ENCODE measurements around the gene PRX. TPM values are rescaled to one million over a fixed set of nuclear protein-coding genes. Genes with fewer than 3 reads are reported as not detected.
"Not testable (repeated sequence)": the region's sequence is repeated elsewhere in the genome, so short reads cannot be mapped to it uniquely, and the experiment has no call there.

Gene PRX
- total RNA-seq, 6 experiments from 2014 or later: 0.37 to 0.99 (median 0.60) TPM

DNA sequence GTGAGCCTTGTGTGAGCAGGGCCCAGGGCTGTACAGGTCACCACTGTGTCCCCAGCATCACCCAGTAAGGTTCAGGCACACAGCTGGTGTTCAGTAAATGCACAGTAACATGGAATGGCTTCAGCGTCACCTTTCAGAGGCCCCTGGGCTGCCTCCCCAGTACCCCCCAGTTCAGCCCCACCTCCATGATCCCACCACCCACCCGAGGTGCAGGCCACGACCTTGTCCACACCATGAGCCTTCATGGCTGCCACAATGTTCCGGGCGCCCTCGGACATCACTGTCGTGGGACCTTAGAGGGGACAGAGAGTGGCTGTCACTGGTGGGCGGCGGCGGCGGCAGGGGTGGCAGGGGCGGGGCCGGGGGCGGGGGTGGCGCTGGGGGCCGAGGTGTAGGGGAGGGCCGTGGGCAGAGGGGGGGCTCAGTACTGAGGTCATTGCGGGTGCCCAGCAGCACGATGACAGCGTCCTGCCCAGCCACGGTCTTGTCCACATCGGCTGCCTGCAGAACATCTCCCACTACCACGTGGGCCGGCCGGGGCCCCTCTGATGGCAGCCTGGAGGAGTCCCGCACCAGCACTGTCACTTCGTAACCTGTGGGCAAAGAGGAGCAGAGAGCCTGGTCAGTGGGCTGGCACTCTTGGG lies 44.9 kb upstream of the PRX start:
- no peak for DNase-seq
- no peak for ATAC-seq
- H3K4me1 ChIP-seq: peaks cover 0 to 28% (median 8%) of the 10 kb centered on the region in 4 donors
- H3K27ac ChIP-seq: no peak overlapping the region
- no peak overlapping the region for H3K4me3 ChIP-seq
- peaks cover 0 to 21% (median 8%) of the 10 kb centered on the region in 4 donors for H3K36me3 ChIP-seq
- no peaks in the 10 kb centered on the region for H3K9me3 ChIP-seq
- no peaks in the 10 kb centered on the region for H3K27me3 ChIP-seq
- intact Hi-C loops (cut with DNase I): no loop called here
- no CpG with 5 or more reads among the region's 27 CpGs for WGBS (ENCODE audit: insufficient coverage, low coverage, low lambda C conversion rate, missing lambda C conversion rate)
- TF ChIP-seq, protein P1, sequence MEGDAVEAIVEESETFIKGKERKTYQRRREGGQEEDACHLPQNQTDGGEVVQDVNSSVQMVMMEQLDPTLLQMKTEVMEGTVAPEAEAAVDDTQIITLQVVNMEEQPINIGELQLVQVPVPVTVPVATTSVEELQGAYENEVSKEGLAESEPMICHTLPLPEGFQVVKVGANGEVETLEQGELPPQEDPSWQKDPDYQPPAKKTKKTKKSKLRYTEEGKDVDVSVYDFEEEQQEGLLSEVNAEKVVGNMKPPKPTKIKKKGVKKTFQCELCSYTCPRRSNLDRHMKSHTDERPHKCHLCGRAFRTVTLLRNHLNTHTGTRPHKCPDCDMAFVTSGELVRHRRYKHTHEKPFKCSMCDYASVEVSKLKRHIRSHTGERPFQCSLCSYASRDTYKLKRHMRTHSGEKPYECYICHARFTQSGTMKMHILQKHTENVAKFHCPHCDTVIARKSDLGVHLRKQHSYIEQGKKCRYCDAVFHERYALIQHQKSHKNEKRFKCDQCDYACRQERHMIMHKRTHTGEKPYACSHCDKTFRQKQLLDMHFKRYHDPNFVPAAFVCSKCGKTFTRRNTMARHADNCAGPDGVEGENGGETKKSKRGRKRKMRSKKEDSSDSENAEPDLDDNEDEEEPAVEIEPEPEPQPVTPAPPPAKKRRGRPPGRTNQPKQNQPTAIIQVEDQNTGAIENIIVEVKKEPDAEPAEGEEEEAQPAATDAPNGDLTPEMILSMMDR (IDR thresholded peaks at IDR 0.05): no peak
- TF ChIP-seq POLR2A (IDR thresholded peaks at IDR 0.05): no peak

DNA sequence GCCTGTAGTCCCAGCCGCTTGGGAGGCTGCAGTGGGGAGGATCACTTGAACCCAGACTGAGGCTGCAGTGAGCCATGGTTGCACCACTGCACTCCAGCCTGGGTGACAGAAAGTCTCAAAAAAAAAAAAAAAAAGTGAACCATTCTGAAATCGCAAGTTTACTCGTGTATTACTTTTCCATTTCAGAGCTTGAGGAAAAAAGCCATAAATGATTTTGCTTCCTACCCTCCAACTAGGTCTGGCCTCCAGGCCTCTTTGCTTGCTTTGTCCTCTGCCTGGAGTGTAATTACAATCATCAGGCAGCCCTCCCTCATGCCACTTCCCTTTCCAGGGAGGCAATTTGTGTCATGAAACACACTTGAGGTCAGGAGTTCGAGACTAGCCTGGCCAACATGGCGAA lies 43.9 kb upstream of the PRX start:
- TF ChIP-seq POLR2A (IDR thresholded peaks at IDR 0.05): no peak
- TF ChIP-seq, protein P1 (IDR thresholded peaks at IDR 0.05): no peak
- ATAC-seq: no peak
- Histone ChIP-seq H3K27me3 (no peaks in the 10 kb centered on the region), H3K4me3 (no peak overlapping the region), H3K4me1 (peaks cover 0 to 19% (median 7%) of the 10 kb centered on the region in 4 donors), H3K27ac (no peak overlapping the region), H3K9me3 (no peaks in the 10 kb centered on the region), H3K36me3 (peaks cover 0 to 21% (median 8%) of the 10 kb centered on the region in 4 donors)
- intact Hi-C loops (cut with DNase I): no loop called here
- WGBS (ENCODE audit: insufficient coverage, low coverage, low lambda C conversion rate, missing lambda C conversion rate): 86% methylated on average over 5 of the region's 5 CpGs
- no peak for DNase-seq

DNA sequence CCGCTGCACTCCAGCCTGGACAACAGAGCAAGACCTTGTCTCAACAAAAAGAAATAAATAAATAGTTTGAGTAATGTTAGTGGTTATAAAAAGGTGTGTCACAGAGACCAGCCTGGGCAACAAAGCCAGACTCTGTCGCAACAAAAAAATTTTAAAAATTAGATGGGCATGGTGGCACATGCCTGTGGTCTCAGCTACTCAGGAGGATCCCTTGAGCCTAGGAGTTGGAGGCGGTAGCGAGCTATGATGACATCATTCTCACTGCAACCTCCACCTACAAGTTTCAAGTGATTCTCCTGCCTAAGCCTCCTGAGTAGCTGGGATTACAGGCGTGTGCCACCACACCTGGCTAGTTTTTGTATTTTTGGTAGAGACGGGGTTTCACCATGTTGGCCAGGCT lies 40.8 kb upstream of the PRX start:
- WGBS (ENCODE audit: insufficient coverage, low coverage, low lambda C conversion rate, missing lambda C conversion rate): 95% methylated on average over 3 of the region's 6 CpGs
- H3K27me3 ChIP-seq; H3K4me3 ChIP-seq; H3K27ac ChIP-seq; ATAC-seq; H3K4me1 ChIP-seq; intact Hi-C loops (cut with DNase I); DNase-seq; H3K9me3 ChIP-seq: not testable (repeated sequence)
- peaks cover 0 to 31% (median 8%) of the 10 kb centered on the region in 4 donors for H3K36me3 ChIP-seq

DNA sequence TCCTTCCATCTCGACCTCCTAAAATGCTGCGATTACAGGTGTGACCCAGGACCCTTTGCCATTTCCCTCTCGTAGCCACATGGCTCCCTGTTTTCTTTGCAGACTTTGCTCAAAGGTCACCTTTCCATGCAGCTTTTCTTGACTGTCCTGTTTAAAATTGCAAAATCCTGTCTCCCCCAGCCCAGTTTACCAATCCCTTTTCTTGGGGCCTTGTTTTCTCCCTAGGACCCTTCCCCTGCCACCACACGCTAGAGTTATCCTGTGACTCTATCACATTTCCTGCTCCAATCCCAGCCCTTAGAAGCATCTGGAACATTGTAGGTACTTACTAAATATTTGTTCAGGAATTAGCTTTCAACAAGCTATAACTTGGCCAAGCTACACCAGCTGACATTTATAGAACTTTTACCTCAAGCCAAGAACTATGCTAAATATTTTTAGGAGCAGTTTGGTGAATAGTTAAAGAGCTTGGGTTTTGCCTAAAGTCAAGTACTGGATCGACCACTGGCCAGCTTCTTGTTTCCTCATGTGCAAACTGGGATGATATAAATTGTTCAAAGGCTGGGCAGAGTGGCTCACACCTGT lies 40.1 kb upstream of the PRX start:
- no peaks in the 10 kb centered on the region for H3K9me3 ChIP-seq
- no peak overlapping the region for H3K27ac ChIP-seq
- H3K27me3 ChIP-seq: no peaks in the 10 kb centered on the region
- intact Hi-C loops (cut with DNase I): no loop called here
- H3K4me3 ChIP-seq: no peak overlapping the region
- no peaks in the 10 kb centered on the region for H3K4me1 ChIP-seq
- WGBS (ENCODE audit: insufficient coverage, low coverage, low lambda C conversion rate, missing lambda C conversion rate): 97% methylated on average over 4 of the region's 5 CpGs
- ATAC-seq: no peak
- peaks cover 0 to 38% (median 8%) of the 10 kb centered on the region in 4 donors for H3K36me3 ChIP-seq
- TF ChIP-seq, protein P1 (IDR thresholded peaks at IDR 0.05): no peak
- no peak for TF ChIP-seq POLR2A (IDR thresholded peaks at IDR 0.05)
- no peak for DNase-seq

DNA sequence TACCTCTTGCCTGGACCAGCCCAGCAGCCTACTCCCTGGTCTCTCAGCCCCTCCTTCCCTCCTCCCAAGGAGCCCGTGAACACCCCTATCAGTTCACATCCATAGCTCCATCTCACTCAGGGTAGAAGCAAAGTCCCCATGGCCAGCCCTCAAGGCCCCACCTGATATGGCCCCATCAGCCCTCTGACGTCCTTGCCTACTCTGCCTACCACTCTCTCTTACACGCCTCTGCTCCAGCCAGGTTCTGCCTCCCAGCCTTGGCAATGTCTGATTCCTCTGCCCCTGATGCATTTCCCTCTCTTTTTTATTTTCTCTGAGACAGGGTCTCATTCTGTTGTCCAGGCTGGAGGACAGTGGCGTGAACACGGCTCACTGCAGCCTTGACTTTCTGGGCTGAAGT lies 38.8 kb upstream of the PRX start:
- Histone ChIP-seq H3K27me3 (no peaks in the 10 kb centered on the region), H3K4me1 (no peaks in the 10 kb centered on the region), H3K27ac (no peak overlapping the region), H3K9me3 (no peaks in the 10 kb centered on the region), H3K36me3 (peaks cover 0 to 43% (median 8%) of the 10 kb centered on the region in 4 donors), H3K4me3 (no peak overlapping the region)
- 75% methylated on average over 5 of the region's 5 CpGs for WGBS (ENCODE audit: insufficient coverage, low coverage, low lambda C conversion rate, missing lambda C conversion rate)
- TF ChIP-seq, protein P1 (IDR thresholded peaks at IDR 0.05): no peak
- no peak for TF ChIP-seq POLR2A (IDR thresholded peaks at IDR 0.05)
- DNase-seq (no peak), ATAC-seq (peak in 2 of 4 donors; percentile 23)
- intact Hi-C loops (cut with DNase I): no loop called here
